Ovary (tissue), 3 donors: ENCODE data around the gene ZSCAN21.

Source experiments
- CTCF ChIP-seq, 3 donors: fragments of 450-650 bp in 2 of 3; fragments of 200-600 bp in 1 of 3; IDR thresholded peaks; one replicate each; pipeline versions ENCODE4 v1.5.1 to v1.8.0; 2016 to 2022; ENCODE audit warnings: antibody characterized with exemption in 3 of 3, mild to moderate bottlenecking in 1 of 3
- POLR2A ChIP-seq: fragments of 450-650 bp; IDR thresholded peaks from one replicate; pipeline ENCODE4 v1.6.1; 2017; ENCODE audit warnings: antibody characterized with exemption, mild to moderate bottlenecking, moderate library complexity
- donor health status: DM: no; HTN: no; CAD: no.

- TF ChIP-seq CTCF (IDR thresholded peaks at IDR 0.05) (no peak), POLR2A (no peak)
These were observed 21.6 kb downstream of the ZSCAN21 start for GRCh38 chr7:100071018-100071723.
